ENCODE measurements around the gene MIER1.

- TF ChIP-seq ZNF274 (IDR thresholded peaks at IDR 0.05; ENCODE audit: low read depth, low read length), result no peak
- TF ChIP-seq YY1 (IDR thresholded peaks at IDR 0.05; ENCODE audit: insufficient read depth, insufficient read length), result no peak
Observed at GRCh38 chr1:66998972-66999371, 74.2 kb downstream of the MIER1 start.

Measured in NT2/D1 (cell line).